BLaER1 treated with 17β-estradiol and CSF1 and Interleukin-3, amounts not matched to agents 10 nM and 100 nM (cell line): ENCODE measurements around the gene SLC4A8.
A peak's percentile ranks its signal among the peaks of the same experiment; 100 is the strongest.

Experiments
- H3K27ac ChIP-seq, 11 experiments: shearing (Covaris generic); formaldehyde crosslinking; 2 replicates each; pipeline ENCODE4 v1.8.1; 2022
- H3K27me3 ChIP-seq, 11 experiments: shearing (Covaris generic); formaldehyde crosslinking; 2 replicates each; pipeline ENCODE4 v1.8.1; 2022
- H3K36me3 ChIP-seq, 11 experiments: shearing (Covaris generic); formaldehyde crosslinking; 2 replicates each; pipeline ENCODE4 v1.8.1; 2022
- H3K4me1 ChIP-seq, 10 experiments: shearing (Covaris generic); formaldehyde crosslinking; 2 replicates each; pipeline ENCODE4 v1.8.1; 2022
- H3K4me2 ChIP-seq, 11 experiments: shearing (Covaris generic); formaldehyde crosslinking; 2 replicates each; pipeline ENCODE4 v1.8.1; 2022
- H3K4me3 ChIP-seq, 10 experiments: shearing (Covaris generic); formaldehyde crosslinking; 2 replicates each; pipeline ENCODE4 v1.8.1; 2022
- H3K9ac ChIP-seq, 11 experiments: shearing (Covaris generic); formaldehyde crosslinking; 2 replicates each; pipeline ENCODE4 v1.8.1; 2022
- H3K9me3 ChIP-seq, 11 experiments: shearing (Covaris generic); formaldehyde crosslinking; replicated peaks in 1 of 11; 2 replicates each; pipeline ENCODE4 v1.8.1; 2022
- H4K20me1 ChIP-seq, 11 experiments: shearing (Covaris generic); formaldehyde crosslinking; 2 replicates each; pipeline ENCODE4 v1.8.1; 2022
- Cebpa-rat ChIP-seq, 11 experiments: shearing (Covaris generic); IDR thresholded peaks; 2 replicates each; pipeline ENCODE4 v1.8.1; 2022

Gene SLC4A8

DNA sequence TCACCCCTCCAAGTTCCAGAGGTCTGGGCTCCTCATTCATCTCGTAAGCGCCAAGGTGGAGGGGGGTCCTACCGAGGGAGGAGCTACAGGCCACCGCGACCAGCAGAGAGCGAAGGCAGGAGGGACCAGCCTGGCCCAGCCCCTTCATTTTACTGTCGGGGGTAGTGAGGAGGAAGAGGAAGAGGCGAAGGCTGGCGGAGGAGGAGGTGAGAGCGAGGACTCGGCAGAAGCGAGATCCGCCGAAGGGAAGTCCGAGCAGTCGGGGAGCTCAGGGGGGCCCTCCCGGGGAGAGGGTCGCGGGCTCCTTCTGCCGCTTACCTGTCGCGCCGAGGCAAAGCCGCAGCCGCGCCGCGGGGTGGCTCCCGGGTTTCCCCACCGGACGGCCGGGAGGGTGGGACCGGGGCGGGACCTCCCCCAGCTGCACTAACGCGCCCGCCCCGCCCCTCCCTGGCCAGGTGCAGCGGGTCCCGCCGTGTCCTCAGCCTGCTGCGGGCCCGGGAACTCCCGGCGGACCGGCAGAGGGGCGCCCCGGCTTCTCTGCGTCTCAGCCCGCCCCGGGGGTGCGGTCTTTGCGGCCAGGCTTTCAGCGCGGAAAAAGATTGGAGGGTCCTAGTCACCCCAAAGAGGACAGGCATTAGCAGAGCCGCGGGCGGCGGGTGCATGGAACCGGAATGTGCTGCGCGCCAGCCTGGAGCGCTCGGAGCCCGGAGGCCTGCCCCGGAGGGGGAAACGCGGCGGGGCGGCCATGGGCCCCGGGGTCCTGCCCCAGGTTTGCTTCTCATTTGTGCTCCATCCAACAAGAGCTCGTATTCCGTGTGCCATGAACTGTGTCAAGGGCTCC is 33.1 kb upstream of the SLC4A8 start, which contains the start of gene GALNT6:
Gene GALNT6 (minus strand): TSS at position 124 of the 841 bp plus-strand sequence. CDS start 11,625 bp downstream, outside the sequence.
- peak within 1 kb of the TSS in 5 of 11 experiments; percentile 8 to 56 (median 22); a peak in 8 of 22 replicates for H3K27ac ChIP-seq
- peaks cover 27 to 91% (median 76%) of the 10 kb centered on the region in 11 experiments for H3K27me3 ChIP-seq
- no peaks in the 10 kb centered on the region for H3K9me3 ChIP-seq
- H3K4me3 ChIP-seq: peak within 1 kb of the TSS; percentile 58 to 76 (median 66)
- TF ChIP-seq Cebpa-rat (IDR thresholded peaks at IDR 0.05): no peak
- H3K4me2 ChIP-seq: peak within 1 kb of the TSS; percentile 90 to 99 (median 95)
- peak within 1 kb of the TSS in 10 of 11 experiments; percentile 38 to 77 (median 66); a peak in 20 of 22 replicates for H3K9ac ChIP-seq
- peaks cover 34 to 80% (median 54%) of the 10 kb centered on the region in 10 experiments for H3K4me1 ChIP-seq
- H3K36me3 ChIP-seq: no peaks in the 10 kb centered on the region
- peaks cover 0 to 25% (median 7%) of the 10 kb centered on the region in 11 experiments; a peak in 7 of 22 replicates for H4K20me1 ChIP-seq

DNA sequence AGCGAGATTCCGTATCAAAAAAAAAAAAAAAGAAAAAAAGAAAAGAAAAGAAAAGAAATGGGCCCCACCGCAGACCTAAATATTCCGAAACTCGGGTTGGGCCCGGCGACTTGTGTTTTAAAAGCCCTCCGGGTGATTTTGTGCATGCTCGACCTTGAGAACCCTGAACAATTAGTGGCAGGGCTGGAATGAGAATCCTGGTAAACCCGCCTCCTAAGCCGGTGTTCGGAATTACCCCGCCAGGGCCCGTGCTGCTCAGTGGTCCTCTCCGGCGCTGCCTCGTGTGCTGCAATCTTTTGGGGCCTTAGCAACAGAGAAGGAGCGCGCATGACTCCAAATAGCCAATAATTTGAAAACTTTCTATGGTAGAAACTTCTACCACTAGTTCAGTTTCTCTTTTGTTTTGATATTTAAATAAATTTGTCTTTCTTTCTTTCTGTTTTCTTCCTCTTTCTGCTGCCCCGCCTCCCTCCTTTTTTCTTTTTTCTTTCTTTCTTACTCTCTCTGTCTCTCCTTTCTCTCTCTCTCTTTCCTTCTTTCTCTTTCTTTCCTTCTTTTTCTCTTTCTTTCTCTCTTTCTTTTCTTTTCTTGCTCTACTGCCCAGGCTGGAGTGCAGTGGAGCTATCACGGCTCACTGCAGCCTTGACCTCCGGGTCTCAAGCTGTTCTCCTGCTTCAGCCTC is 31.9 kb upstream of the SLC4A8 start:
- H3K4me2 ChIP-seq: peak overlapping the region; percentile 90 to 99 (median 95)
- peaks cover 25 to 84% (median 76%) of the 10 kb centered on the region in 11 experiments for H3K27me3 ChIP-seq
- H3K36me3 ChIP-seq: no peaks in the 10 kb centered on the region
- TF ChIP-seq Cebpa-rat (IDR thresholded peaks at IDR 0.05): no peak
- no peaks in the 10 kb centered on the region for H3K9me3 ChIP-seq
- peaks cover 0 to 25% (median 7%) of the 10 kb centered on the region in 11 experiments; a peak in 7 of 22 replicates for H4K20me1 ChIP-seq
- peaks cover 34 to 77% (median 54%) of the 10 kb centered on the region in 10 experiments for H3K4me1 ChIP-seq
- no peak overlapping the region for H3K27ac ChIP-seq
- peak overlapping the region; percentile 16 to 76 (median 64); a peak in 16 of 20 replicates for H3K4me3 ChIP-seq
- H3K9ac ChIP-seq: peak overlapping the region in 1 of 11 experiments; percentile 77; a peak in 5 of 22 replicates

DNA sequence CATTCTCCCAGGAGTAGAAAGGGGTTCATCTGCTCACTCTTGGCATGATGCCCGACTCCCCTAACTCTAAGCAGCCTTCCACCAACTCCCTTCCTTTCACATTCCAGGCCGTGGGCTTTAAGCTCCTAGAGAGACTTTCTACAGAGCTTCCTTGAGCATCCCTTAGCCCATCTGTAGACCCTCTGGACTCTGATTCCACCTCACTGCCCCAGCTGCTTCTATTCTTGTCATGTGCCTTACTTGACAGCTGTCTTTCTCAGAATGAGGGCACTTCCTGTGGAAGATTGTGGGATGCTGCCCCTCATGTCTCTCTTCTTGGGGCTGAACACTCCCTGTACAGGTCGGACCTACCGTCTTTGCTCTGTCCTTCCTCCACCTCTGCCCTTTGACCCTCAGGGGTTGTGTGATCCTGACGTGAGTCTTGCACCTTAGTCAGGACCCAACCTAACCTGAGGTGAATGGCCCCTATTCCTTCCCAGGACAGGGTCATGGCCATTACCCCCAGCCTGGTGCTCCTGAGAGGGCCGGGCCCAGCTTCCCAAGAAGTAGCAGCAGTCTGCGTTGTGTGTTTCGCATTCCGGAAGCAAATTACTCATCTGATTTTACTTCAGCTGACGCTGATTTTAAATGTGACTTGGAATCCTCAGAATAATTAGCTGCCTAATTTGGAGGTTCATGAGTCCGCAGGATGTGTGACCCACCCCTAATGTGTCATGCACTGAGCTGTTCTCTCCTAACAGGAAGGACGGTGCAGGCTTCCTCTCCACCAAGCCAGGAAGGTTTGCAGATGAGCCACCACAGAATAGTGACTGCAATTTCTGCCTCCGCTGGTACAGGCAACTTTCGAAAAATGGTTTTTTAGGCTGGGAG is 30.7 kb upstream of the SLC4A8 start:
- Histone ChIP-seq H3K36me3 (no peaks in the 10 kb centered on the region), H3K27me3 (peaks cover 25 to 72% (median 67%) of the 10 kb centered on the region in 11 experiments), H3K9ac (no peak overlapping the region), H4K20me1 (peaks cover 0 to 25% (median 7%) of the 10 kb centered on the region in 11 experiments; a peak in 7 of 22 replicates), H3K4me2 (peak overlapping the region; percentile 8 to 97 (median 50); a peak in 21 of 22 replicates), H3K4me3 (no peak overlapping the region; a peak in 1 of 20 replicates), H3K4me1 (peaks cover 34 to 64% (median 46%) of the 10 kb centered on the region in 10 experiments), H3K9me3 (no peaks in the 10 kb centered on the region), H3K27ac (no peak overlapping the region)
- TF ChIP-seq Cebpa-rat (IDR thresholded peaks at IDR 0.05): no peak

GRCh38 chr12:51395283-51396230 is 29.1 kb upstream of the SLC4A8 start:
- Histone ChIP-seq H3K27ac (no peak overlapping the region), H3K9ac (no peak overlapping the region), H3K27me3 (peaks cover 25 to 57% (median 54%) of the 10 kb centered on the region in 11 experiments), H3K4me3 (no peak overlapping the region), H3K4me1 (peaks cover 34 to 52% (median 45%) of the 10 kb centered on the region in 10 experiments), H3K36me3 (no peaks in the 10 kb centered on the region), H3K4me2 (peak overlapping the region; percentile 9 to 97 (median 47); a peak in 19 of 22 replicates), H4K20me1 (peaks cover 0 to 22% (median 5%) of the 10 kb centered on the region in 11 experiments; a peak in 7 of 22 replicates), H3K9me3 (no peaks in the 10 kb centered on the region)
- no peak for TF ChIP-seq Cebpa-rat (IDR thresholded peaks at IDR 0.05)

DNA sequence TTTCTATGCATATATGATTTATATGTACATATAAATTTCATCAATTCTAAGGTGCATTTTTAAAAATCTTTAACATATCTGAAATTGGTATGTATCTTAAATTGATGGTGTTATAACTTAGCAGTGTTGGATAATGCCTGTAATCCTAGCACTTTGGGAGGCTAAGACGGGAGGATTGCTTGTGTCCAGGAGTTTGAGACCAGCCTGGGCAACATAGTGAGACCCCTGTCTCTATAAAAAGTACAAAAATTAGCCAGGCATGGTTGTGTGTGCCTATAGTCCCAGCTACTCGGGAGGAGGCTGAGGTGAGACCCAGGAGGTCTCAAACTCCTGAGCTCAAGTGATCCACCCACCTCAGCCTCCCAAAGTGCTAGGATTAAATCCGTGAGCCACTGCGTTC is 27.0 kb upstream of the SLC4A8 start:
- Histone ChIP-seq H3K27ac (no peak overlapping the region), H3K9me3 (no peaks in the 10 kb centered on the region), H3K27me3 (peaks cover 15 to 36% (median 33%) of the 10 kb centered on the region in 11 experiments), H4K20me1 (peaks cover 0 to 6% (median 0%) of the 10 kb centered on the region in 11 experiments; a peak in 5 of 22 replicates), H3K4me1 (peaks cover 19 to 33% (median 27%) of the 10 kb centered on the region in 10 experiments), H3K4me2 (no peak overlapping the region), H3K9ac (no peak overlapping the region), H3K36me3 (no peaks in the 10 kb centered on the region), H3K4me3 (no peak overlapping the region)
- no peak for TF ChIP-seq Cebpa-rat (IDR thresholded peaks at IDR 0.05)

DNA sequence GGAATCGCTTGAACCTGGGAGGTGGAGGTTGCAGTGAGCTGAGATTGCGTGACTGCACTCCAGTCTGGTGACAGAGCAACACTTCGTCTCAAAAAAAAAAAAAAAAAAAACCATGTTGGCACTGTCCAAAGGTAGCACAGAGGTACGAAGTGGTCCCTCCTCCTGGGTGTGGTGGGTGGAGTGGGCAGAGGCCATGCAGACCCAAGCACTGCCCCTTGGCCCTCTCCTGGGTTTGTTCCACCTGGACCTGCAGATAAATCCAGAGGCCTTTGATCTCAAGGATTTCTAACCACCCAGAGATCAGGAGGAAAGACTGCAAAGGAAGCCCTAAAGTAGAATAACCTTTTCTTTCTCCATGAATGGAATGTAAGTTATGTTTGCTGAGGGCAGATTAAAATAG is 24.7 kb upstream of the SLC4A8 start:
- Histone ChIP-seq H3K27ac (no peak overlapping the region), H3K4me1 (peaks cover 4 to 29% (median 9%) of the 10 kb centered on the region in 10 experiments; a peak in 17 of 20 replicates), H3K27me3 (peaks cover 0 to 14% (median 11%) of the 10 kb centered on the region in 11 experiments; a peak in 14 of 22 replicates), H3K9ac (no peak overlapping the region), H3K36me3 (no peaks in the 10 kb centered on the region), H3K4me2 (no peak overlapping the region), H4K20me1 (no peaks in the 10 kb centered on the region; a peak in 1 of 22 replicates), H3K9me3 (no peaks in the 10 kb centered on the region), H3K4me3 (no peak overlapping the region)
- TF ChIP-seq Cebpa-rat (IDR thresholded peaks at IDR 0.05): no peak

DNA sequence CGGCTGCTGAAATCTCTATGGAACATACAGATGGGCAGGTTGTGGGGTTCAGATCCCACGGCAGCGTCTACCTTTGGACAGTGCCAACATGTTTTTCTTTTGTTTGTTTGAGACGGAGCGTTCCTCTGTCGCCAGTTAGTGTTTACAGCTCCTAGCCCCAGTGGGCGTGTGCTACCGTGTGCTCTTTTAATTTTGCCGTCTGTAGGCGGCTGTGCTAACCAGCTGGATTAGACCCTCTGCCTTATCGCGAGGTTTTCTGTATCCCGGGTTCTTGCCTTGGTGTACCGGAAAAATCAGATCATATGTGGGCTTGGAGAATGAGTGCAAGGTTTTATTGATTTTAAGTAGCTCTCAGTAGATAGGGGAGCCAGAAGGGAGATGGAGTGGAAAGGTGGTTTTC is 23.6 kb upstream of the SLC4A8 start:
- Histone ChIP-seq H3K9me3 (no peaks in the 10 kb centered on the region), H3K27me3 (peaks cover 0 to 3% (median under 1%) of the 10 kb centered on the region in 11 experiments; a peak in 3 of 22 replicates), H3K9ac (no peak overlapping the region), H3K4me3 (no peak overlapping the region), H4K20me1 (no peaks in the 10 kb centered on the region; a peak in 1 of 22 replicates), H3K4me1 (peaks cover 0 to 21% (median 0%) of the 10 kb centered on the region in 10 experiments; a peak in 7 of 20 replicates), H3K36me3 (no peaks in the 10 kb centered on the region), H3K4me2 (no peak overlapping the region), H3K27ac (no peak overlapping the region)
- TF ChIP-seq Cebpa-rat (IDR thresholded peaks at IDR 0.05): no peak
